Gastroesophageal sphincter (tissue), 4 donors: ENCODE data around the gene RRAD. TPM values are rescaled to one million over a fixed set of nuclear protein-coding genes. Genes with fewer than 3 reads are reported as not detected.

ENCODE experiments used
- ATAC-seq: fragments of 150-250 bp; one replicate; pipeline ENCODE4 v1.9.1; 2016; ENCODE audit warnings: mild to moderate bottlenecking, moderate library complexity
- H3K27ac ChIP-seq, 4 donors: fragments of 200-600 bp; sonication (generic) in 3 of 4; 1 replicate in 3 of 4; 2 replicates in 1 of 4; pipeline ENCODE4 v1.5.1; 2016 to 2019
- H3K27me3 ChIP-seq: fragments of 200-600 bp; sonication (generic); one replicate; pipeline ENCODE4 v1.5.1; 2019
- H3K36me3 ChIP-seq, 2 donors: fragments of 200-600 bp; sonication (generic); one replicate each; pipeline ENCODE4 v1.5.1; 2019; ENCODE audit warnings: control low read depth in 1 of 2
- H3K4me1 ChIP-seq, 3 donors: fragments of 200-600 bp; sonication (generic); 1 replicate in 2 of 3; 2 replicates in 1 of 3; pipeline ENCODE4 v1.5.1; 2016 to 2019; ENCODE audit warnings: control low read depth in 2 of 3
- H3K4me3 ChIP-seq, 2 donors: fragments of 200-600 bp; sonication (generic); one replicate each; pipeline ENCODE4 v1.5.1; 2019; ENCODE audit warnings: mild to moderate bottlenecking in 1 of 2, moderate library complexity in 1 of 2
- H3K9me3 ChIP-seq, 3 donors: fragments of 200-600 bp; sonication (generic); one replicate each; pipeline ENCODE4 v1.5.1; 2017 to 2019; ENCODE audit warnings: control low read depth in 2 of 3
- CTCF ChIP-seq, 4 experiments: fragments of 200-600 bp in 2 of 4; fragments of 450-650 bp in 2 of 4; sonication (generic) in 1 of 4; IDR thresholded peaks; one replicate each; pipeline ENCODE4 v1.5.1; 2017 to 2019; ENCODE audit warnings: antibody characterized with exemption in 4 of 4, mild to moderate bottlenecking in 2 of 4, moderate library complexity in 2 of 4
- EP300 ChIP-seq: sonication (generic); formaldehyde crosslinking; IDR thresholded peaks from one replicate; pipeline ENCODE4 v1.6.1; 2017; ENCODE audit warnings: antibody characterized with exemption, mild to moderate bottlenecking
- POLR2A ChIP-seq, 2 donors: fragments of 450-650 bp; IDR thresholded peaks; one replicate each; pipeline ENCODE4 v1.6.1; 2017; ENCODE audit warnings: antibody characterized with exemption in 2 of 2, mild to moderate bottlenecking in 2 of 2, moderate library complexity in 1 of 2
- POLR2AphosphoS5 ChIP-seq: sonication (generic); formaldehyde crosslinking; IDR thresholded peaks from one replicate; pipeline ENCODE4 v1.6.1; 2017; ENCODE audit warnings: antibody characterized with exemption
- WGBS, 2 donors: methylation state at CpG; one replicate each; pipeline ENCODE4 v1.1.5; 2018; ENCODE audit warnings: low coverage in 1 of 2; 5-methylcytosine and 5-hydroxymethylcytosine counted together
- total RNA-seq, 4 donors: library from RNA; depleted of rRNA; stranded (reverse); fragments of >200 nt; gene quantifications; one replicate each; pipeline ENCODE4 v1.1.0, GENCODE V29; 2016

RRAD gene
- total RNA-seq, 4 donors from 2014 or later, result 33.4 to 103 (median 50.8) TPM

DNA sequence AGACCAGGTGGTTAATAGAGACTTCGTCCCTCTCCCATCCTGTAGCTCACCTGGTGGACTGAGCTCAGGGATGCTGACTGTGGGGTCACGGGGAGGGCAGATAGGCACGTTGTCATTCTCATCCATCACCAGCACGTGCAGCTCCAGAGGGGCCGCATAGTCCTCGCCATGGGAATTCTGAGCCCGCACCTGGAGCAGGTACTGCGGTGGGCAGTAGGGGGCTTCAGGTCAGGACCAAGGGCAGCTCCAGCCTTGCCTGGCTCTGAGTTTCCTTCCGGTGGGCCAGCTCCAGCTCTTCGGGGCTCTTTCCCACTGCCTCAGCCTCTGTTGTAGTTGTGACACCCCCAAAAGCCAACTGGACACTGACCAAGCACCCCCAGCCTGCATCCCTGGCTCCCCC is 12.3 kb downstream of the RRAD start:
- H3K4me1 ChIP-seq, result no peaks in the 10 kb centered on the region

GRCh38 chr16:66911801-66912200 is 13.5 kb downstream of the RRAD start:
- no CpG with 5 or more reads among the region's 8 CpGs for WGBS, 2 donors
- Histone ChIP-seq H3K4me3 (no peak overlapping the region), H3K36me3 (no peaks in the 10 kb centered on the region), H3K27me3 (no peaks in the 10 kb centered on the region), H3K9me3 (no peaks in the 10 kb centered on the region), H3K27ac (no peak overlapping the region), H3K4me1 (no peaks in the 10 kb centered on the region)
- ATAC-seq, result no peak
- no peak for TF ChIP-seq EP300
- no peak for TF ChIP-seq CTCF (IDR thresholded peaks at IDR 0.05)
- TF ChIP-seq POLR2A (IDR thresholded peaks at IDR 0.05), result no peak
- TF ChIP-seq POLR2AphosphoS5, result no peak

More for the DNA sequence above, 12.3 kb downstream of the RRAD start:
- Histone ChIP-seq H3K27ac (no peak overlapping the region), H3K27me3 (no peaks in the 10 kb centered on the region), H3K4me3 (no peak overlapping the region), H3K36me3 (no peaks in the 10 kb centered on the region), H3K9me3 (no peaks in the 10 kb centered on the region)
- 20% methylated on average over 1 of the region's 10 CpGs; no CpG with 5 or more reads in 1 of the 2 donors for WGBS, 2 donors
- TF ChIP-seq EP300, result no peak
- no peak for TF ChIP-seq POLR2A (IDR thresholded peaks at IDR 0.05)
- TF ChIP-seq CTCF (IDR thresholded peaks at IDR 0.05), result no peak
- no peak for TF ChIP-seq POLR2AphosphoS5
- ATAC-seq, result no peak

DNA sequence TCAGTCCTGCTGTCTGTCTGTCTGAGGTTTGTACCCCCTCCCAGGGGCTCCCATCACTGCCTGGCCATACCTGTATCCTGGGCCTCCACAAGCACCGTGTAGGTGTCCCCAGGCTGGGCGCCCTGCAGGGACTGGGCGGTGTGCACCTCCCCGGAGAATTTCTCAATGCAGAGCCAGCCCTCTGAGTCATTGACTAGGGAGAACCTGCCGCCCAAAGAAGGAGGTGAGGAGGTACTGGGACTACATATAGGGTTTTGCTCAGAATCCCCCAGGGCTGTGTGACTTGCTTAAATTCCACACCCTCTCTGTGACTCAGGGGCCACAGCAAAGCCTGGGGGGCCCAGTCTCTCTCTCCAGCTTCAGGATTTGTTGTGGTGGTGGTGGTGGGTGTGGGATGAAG is 14.2 kb downstream of the RRAD start:
- Histone ChIP-seq H3K9me3 (no peaks in the 10 kb centered on the region), H3K4me3 (no peak overlapping the region), H3K4me1 (peaks cover 0 to 3% (median under 1%) of the 10 kb centered on the region in 3 donors), H3K27ac (no peak overlapping the region), H3K27me3 (no peaks in the 10 kb centered on the region), H3K36me3 (no peaks in the 10 kb centered on the region)
- ATAC-seq, result no peak
- 65% methylated on average over 5 of the region's 5 CpGs; no CpG with 5 or more reads in 1 of the 2 donors for WGBS, 2 donors
- TF ChIP-seq CTCF (IDR thresholded peaks at IDR 0.05) (no peak), POLR2A (IDR thresholded peaks at IDR 0.05) (no peak), EP300 (no peak), POLR2AphosphoS5 (no peak)

GRCh38 chr16:66910175-66910940 is 15.0 kb downstream of the RRAD start:
- no peak for TF ChIP-seq CTCF (IDR thresholded peaks at IDR 0.05)
- no peak for TF ChIP-seq EP300
- TF ChIP-seq POLR2A (IDR thresholded peaks at IDR 0.05), result no peak
- TF ChIP-seq POLR2AphosphoS5, result no peak
- 86% methylated on average over 1 of the region's 14 CpGs; no CpG with 5 or more reads in 1 of the 2 donors for WGBS, 2 donors

More at GRCh38 chr16:66910175-66910940, 15.0 kb downstream of the RRAD start:
- no peaks in the 10 kb centered on the region for H3K36me3 ChIP-seq
- H3K27ac ChIP-seq, result no peak overlapping the region
- ATAC-seq, result no peak
- H3K27me3 ChIP-seq, result no peaks in the 10 kb centered on the region
- no peak overlapping the region for H3K4me3 ChIP-seq
- H3K4me1 ChIP-seq, result peaks cover 0 to 11% (median 7%) of the 10 kb centered on the region in 3 donors
- H3K9me3 ChIP-seq, result no peaks in the 10 kb centered on the region
